Measurements from ENCODE around the gene SF1.

DNA sequence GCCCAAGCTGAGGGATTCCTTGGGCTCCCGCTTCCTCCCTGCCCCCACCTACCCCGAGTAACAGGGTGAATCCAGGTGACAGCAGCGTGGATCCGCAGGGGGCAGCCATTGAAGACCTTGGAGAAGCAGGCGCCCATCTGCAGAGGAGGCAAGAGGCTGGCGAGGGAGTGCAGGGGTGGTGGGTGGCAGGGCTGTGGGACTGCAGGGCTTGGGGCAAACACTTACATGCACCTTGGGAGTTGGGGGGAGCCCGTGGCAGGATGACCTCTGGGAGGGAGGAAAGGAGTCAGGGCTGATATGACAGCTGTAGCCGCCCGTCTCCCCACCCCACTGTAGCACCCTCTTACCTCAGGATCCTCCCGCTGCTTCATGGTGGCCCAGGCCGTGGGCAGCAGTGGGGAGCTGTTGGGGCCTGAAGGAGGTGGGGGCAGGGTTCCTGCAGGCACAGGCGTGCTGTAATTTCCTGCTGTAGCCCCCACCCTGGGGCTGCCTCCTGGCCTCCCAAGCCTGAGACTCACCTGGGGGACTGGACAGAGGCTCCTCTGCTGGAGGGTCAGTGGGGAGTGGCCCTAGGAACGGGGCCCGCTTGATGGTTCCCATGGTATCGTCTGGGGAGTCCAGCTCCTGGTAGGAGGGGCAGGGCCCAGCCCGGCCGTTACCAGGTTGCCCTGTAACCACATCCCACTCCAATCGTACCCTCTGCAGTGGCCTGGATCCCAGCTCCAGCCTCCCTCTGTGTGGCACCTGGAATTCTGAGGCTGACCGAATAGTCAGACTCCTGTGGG, 18.6 kb upstream of the SF1 start:
- TF ChIP-seq CTCF (IDR thresholded peaks at IDR 0.05) (no peak), POLR2A (IDR thresholded peaks at IDR 0.05) (no peak)

Measured in vagina (tissue), 2 donors.